ENCODE data around the gene CTSS.

The CTSS gene

DNA sequence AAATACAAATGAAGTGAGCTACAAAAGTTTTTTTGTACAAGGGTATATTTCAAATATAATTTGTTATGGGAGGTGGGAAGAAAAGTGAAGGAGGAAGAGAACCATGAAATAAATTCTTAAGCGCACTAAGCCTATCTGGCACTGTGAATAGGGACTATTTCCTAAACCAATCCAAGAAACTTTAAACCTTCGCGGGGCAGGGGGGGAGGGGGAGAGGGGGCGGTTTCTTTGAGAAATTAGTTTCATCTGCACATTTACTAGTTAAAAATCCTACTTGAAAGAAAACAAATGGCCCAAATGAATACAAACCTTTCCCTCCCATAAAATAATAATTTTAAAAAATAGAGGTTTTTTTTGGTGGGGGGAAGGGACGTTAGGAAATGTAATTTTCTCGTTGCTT is 69.0 kb downstream of the CTSS start:
- DNase-seq, result no peak

DNA sequence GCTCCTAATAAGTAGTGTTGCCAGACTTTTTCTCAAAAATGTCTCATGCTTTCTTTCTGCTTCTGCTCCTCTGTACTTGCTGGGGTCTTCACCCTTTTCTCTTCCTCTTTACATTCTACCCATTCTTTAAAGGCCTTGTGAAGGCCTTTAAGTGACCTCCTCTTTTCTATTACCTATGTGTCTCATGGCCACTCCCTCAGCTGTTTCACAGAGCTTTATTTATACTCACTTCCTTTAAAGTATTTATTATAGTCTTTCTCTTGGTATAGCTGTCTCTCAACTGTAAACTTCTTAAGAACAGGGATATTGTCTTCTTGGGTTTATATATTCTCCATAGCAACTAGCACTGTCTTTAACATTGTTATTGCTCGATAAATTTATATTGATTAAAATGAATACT is 69.4 kb downstream of the CTSS start:
- no peak for DNase-seq

DNA sequence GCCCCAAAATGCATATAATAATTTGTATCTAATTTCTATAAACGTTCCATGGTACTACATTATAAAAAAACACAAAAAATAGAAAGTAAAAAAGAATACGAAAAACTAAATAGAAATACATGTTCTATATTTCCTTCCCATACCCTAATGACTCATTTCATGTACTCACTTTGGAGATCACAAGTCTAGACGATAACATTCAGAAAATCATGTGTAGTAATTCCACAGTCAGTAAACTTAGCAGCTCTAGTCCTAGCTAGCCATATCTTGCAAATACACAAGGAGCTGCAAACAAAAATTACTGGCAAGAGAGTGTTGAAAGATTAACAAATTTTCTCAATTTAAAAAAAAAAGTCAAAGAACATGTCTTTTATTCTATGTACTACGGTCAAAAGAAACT is 70.0 kb downstream of the CTSS start:
- no peak for DNase-seq

DNA sequence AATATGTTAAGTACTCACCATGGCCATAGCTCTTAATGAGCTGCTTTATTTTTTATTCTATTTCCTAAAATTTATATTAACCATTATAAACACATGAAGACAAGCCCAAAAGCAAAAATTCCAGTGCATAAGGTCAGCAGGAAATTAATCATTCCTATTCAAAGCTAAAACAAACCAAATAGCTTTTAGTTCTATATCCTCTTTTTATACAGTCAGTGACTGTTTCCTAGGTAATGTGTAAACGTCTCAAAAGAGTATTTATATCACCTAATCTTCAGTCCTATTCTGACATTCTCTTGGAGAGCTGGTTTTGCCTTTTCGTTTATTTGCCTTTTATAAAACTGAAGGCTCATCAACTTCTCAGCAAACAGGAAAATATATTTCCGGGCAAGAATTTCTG is 72.9 kb downstream of the CTSS start:
- DNase-seq, result no peak

GRCh38 chr1:150688763-150689162 is 76.8 kb downstream of the CTSS start:
- DNase-seq, result no peak

DNA sequence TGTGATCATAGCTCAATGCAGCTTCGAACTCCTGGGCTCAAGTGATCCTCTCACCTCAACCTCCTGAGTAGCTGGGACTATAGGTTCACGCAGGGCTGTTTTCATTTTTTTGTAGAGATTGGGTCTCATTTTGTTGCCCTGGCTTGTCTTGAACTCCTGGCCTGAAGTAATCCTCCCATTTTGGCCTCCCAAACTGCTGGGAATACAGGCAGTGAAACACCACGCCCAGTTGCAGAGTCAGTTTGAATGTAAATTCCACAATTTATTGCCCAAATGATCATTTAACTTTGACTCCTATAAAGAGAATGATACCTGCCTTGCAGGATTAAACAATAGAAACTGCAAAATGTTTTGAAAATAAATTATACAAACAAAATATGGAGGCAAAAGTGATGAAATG is 79.3 kb downstream of the CTSS start:
- no peak for DNase-seq

- DNase-seq, result no peak
Observed at GRCh38 chr1:150683914-150684313, 81.7 kb downstream of the CTSS start.
